GM18498 (cell line): ENCODE measurements around the gene SH3RF3.

Experiments used
- ATAC-seq: cut with Tn5 transposase; IDR thresholded peaks from one replicate; pipeline ENCODE4 v1.9.1; 2021; ENCODE audit warnings: mild to moderate bottlenecking, moderate library complexity; ENCODE audit not compliant: unreplicated experiment

Gene SH3RF3

DNA sequence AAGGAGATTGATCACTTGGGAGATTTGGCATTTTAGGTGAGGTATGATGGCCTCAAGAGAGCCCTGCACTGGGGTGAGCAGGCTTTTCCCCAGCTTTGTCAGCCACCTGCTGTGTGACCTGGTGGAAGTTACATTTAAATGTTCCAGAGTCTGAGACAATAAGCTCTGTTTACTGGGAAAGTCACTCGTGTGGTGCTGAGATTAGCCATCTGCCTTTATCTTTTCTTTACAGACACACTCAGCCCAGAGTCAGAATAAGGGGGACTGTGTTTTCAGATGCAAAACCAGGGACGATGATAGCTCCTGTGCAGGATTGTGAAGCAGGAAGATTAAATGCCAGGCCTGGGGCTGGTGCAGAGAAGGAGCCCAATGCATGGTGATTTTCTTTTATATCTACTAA, 47.9 kb downstream of the SH3RF3 start:
- ATAC-seq: no peak

DNA sequence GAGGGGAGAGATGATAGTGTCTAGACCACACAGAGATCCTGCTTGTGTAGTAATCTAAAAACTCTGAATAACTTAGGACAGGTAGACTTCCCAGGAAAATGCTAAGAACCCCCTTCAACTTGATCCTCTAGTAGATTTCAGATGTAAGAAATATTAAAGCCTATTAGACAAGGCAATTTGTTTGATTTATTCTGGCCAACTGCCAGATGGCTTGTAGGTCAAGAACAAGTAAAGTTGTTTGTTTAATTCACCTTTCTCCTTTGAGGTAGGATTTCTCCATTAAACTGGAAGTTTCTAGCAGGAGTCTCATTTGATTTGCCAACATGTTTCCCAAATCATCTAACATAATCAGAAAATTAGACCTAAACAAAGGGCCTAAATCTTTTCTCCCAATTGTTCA, 48.6 kb downstream of the SH3RF3 start:
- no peak for ATAC-seq

DNA sequence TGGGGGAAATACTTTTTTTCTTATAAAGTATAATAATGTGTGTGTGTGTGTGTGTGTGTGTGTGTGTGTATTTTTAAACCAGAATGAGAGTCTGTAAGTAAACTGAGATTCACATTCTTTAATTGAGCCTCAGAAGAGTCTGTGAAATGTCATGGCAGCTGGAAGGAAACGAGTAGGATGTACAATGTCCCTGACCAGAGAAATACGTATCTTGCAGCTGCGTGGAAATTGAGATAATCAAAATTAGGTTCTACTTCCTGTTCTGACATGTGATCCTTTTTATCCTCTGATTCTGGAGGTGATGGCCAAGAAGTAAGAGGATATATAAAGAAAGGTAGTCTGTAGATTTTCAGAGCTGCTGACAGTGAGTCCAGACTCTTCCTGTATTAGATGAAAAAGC, 50.0 kb downstream of the SH3RF3 start:
- no peak for ATAC-seq

GRCh38 chr2:109180786-109181185, 51.8 kb downstream of the SH3RF3 start:
- ATAC-seq: no peak

DNA sequence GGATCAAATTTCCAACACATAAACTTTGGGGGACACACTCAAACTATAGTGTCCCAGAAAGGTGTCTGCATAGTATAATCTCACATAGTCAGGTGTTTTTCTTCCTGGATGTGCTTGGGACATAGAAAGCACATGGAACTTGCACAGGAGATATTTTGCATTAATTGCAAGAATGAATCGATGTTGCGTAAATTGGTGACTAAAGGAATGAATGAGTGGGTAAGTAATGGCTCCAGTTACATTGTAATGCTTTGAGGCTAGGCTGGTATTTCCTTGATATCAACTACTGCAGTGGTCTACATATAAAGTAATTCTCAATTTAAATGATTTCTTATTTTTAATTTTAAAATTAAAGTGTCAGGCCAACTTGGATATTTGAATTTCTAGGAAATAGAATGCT, 53.4 kb downstream of the SH3RF3 start:
- no peak for ATAC-seq

DNA sequence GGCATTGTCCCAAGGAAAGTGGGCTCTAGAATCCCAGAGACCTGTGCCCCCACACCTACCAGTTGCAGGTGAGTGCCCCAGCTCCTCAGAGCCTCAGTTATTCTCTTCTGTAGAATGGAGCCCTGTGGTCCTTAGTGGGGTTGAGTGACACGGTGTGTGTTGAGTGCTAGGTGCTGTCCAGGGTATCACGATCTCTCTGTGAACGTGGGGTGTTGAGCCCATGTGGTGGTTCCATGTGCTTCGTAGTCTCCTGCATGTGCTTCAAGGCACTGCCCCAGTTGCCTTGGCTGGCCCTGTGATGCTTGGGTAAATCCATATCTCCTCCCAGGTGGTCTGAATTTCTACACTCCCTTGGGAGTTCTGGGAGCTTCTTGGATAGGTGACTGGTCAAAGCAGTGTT, 54.9 kb downstream of the SH3RF3 start:
- ATAC-seq: no peak

DNA sequence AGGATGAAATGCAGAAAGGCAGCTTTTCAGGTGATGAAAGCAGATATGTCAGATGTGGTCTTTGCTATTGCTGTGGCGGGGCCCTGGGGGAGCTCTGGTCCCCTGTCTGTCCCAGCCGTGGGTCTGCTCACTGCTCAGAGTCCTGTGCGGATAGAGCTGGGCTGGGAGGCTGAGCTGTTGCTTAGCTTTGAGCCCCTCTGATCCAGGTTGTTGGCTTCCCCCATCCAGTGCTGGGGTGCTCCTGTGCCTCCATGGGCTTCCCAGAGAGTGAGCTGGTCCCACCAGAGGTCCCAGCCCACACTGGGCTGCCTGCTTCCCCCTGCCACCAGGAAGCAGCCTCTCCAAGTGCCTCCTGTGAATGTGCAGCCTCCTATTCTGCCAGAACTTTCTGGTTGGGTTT, 55.4 kb downstream of the SH3RF3 start:
- no peak for ATAC-seq

DNA sequence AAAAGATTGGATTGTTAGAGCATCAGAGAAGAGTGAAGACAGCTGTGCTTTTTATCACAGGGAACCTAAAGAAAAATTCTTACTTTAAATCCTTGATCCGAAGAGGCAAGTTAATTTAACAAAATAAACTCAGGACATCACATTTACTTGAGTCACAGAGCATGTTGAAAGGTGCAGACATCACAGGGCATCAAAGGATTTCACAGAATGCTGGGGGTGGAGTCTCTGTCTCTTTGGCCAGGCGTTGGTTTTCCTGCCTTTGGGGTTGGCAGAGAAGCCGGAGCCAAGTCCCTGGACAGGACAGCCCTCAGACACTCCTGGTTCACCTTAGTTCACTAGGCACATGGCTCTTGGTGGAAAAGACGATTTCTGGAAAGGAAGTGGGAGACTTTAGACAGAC, 56.3 kb downstream of the SH3RF3 start:
- ATAC-seq: no peak

DNA sequence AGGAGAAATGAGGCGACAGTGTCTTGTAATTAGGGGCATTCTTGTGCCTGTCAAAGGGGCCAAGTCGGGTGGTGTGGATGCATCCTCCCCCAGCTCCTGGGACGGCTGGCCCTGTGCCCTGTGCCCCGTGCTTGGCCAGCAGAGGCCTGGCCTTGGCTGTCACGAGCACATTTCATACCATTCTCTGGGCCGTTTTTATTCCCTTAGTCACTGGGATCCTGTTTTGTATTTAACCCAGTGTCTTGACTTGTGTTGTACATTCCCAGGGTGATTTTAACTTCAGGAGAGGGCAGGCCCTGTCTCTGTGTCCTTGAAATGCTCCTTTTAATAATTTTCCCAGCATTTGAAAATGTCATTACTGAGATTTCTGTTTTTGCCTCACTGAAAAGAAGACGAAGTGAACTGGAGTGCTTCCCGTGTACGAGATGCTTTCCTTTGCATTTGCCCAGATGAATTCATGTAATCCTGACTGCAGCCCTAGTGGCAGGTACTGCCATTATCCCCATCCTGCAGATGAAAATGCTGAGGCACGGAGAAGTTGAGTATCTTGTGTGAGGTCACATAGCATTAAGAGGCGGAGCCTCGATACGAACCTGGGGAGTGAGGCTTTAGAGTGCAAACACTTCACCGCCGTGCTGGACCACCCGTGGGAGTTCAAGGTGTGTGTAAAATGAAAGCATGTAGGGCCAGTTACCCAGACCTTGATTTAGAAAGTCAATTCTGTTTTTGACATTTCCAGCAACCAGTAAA, 57.0 kb downstream of the SH3RF3 start:
- ATAC-seq: no peak

DNA sequence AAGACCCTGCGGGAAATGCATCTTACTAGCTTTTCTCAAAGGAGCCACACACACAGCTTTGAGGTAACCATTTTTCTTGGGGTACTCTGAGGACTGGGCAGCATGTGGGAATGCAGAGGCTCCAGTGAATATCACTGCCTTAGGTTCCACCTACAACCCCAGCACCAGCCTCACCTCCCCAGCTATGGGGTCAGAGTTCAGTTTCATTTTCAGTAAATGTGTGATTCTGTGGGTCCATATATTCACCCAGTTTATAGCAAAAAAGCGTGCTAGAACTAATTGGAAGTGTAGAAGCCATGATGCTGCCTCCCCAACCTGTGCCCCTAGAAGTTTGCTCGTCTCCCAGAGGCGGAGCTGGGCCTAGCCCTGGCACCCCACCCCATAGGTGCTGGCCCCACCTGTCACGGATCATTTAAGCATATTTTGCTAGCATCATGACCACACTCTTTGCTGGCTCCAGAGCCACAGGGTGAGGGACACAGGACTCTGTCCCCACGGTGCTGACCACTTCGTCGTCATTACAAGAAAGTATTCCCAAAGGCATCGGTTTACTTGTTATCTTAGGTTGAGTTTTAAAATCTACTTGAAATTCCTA, 57.7 kb downstream of the SH3RF3 start:
- no peak for ATAC-seq

DNA sequence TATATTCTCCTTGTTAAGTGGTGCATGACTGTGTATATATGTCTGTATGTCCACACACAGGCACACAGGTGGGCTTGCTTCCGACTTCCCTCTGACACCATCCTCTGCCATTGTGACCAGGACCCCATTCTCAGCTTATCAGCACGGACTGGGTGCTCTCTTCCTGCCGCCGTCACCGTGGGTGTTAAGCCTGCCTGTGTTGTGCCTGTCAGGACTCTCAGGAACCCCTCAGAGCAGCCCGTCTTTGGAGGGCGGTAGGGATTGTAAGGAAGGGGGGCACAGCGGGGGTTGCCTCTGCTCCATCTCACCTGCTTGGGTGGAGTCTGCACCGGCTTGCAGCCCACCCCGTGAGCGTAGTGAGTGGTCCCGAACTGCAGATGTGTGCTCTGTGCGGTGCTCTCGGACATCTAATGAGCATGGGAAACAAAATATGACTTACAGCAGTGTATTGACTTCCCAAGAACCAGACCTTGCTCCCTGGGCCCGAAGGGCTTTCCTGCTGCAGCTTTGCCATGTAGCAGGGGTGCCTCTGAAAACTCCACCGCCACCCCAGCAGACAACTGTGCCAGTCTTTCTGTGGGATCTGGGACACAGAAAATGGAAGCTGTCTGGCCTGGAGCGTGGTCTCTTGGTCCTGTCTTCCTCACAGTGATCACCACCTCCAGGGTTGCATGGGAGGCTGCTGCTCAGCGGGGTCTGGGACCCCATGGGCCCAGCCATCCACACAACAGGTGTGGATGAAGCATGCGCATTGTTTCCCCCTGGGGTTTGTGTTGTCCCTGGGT, 58.9 kb downstream of the SH3RF3 start:
- no peak for ATAC-seq

DNA sequence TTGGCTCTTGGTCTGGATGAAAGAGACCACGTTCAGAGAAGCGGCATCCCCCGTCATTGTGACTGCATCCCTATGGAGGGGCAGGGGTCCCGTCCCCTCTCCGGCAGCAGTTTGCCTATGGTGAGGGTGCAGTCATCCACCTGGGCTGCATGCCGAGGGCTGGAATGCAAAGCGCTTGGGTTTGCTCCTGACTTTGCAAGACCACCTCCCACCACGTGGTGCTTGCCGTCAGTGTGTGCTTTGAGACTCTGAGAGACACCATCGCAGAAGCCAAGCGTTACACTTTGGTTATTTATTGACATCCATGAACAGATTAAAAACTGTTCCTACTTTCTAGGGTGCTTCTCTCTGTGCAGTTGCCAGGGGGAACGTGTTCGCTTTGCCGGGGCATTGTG, 59.5 kb downstream of the SH3RF3 start:
- no peak for ATAC-seq

DNA sequence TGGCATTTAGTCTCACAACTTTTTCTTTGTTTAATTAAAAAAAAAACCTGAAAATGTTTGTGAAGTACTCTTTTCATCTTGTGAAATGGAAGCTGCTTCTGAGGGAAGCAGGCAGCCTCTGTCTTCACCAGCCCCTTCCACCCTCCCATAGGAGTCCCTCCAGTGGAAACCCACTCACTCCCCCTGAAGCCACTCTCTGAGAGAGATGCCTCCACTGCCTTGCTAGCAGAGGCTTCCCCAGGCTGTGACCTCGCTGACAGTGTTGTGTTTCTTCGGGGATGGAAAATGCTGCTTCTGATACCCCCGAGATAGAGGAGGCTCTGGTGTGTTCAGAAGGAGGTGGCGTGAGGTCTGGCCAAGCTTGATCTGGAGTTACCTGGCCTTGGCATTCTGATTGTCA, 59.9 kb downstream of the SH3RF3 start:
- ATAC-seq: no peak

GRCh38 chr2:109189751-109190150, 60.7 kb downstream of the SH3RF3 start:
- no peak for ATAC-seq

DNA sequence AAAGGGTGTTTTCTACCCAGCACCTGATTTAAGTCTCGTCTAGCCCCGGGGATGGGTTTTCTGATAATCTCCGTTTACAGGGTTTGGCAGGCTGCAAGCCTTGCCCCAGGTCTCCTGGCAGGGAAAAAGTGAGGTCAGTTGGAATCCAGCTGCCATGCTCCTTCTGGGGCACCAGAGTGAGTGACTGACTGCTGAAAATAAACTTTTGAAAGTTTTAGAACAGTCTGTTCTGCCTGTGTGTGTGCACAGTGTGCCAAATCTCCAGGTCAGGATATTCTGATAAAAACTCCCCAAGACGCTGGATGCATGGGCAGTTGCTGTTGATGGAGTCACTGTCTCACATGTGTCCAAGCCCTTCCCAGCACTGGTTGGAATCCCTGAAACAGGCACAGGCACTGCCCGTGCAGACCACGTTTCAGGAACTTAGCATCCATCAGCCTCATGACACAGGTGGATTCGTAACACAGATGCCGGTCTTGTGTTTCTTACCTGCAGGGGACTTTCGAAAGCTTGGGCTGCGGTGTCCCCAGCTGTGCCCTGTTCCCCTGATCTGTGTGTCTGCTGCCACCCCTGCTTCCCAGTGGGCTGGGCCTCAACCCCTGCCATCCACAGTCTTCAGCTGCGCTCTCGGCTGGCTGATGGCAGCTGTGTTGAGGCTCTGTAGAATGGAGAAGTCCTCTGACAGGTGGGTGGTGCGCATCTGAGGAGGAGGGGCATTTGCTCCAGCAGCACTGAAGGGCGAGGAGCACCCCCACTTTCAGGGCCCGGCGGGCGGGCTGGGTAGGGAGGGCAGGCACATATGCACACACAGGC, 65.0 kb downstream of the SH3RF3 start:
- no peak for ATAC-seq

- ATAC-seq: no peak
Measured at GRCh38 chr2:109194620-109194937, 65.6 kb downstream of the SH3RF3 start.

DNA sequence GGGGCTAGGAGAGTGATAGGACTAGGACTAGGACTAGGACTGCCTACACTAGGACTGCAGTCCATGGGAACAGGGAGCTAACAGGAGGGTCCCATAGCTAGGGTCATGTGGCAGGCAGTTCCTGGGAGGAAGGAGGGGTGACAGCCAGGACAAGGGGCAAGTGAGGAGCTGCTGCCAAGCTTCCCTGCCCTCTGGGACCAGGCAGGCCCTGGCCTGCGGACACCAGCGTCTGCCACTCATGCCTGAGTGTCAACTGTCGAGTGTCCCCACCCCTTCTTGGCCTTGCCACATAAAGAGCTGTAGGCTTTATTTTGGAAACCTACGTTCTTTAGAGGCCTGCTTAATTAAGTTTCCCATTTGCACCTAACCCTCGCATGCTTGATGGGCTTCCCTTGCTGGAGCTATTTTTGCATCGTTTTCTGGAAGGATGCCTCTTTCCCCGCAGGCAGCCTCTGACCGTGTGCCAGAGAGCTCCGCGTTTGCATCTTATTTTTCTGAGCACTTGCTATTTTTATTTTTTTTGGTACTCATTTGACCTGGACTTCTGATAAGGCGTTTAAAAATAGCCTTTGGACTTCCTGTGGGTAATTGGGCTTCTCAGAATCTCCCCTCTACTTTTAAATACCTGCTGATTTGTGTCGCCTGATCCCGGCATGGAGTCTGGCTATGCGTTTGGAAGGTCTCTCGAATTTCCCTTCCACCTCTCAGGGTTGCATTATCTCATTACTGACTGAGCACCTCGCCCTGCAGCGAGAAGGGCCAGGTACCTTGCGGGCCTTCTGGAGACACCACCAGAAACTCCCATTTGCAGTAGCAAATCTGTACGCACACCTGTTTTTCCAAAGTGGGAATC, 66.4 kb downstream of the SH3RF3 start:
- ATAC-seq: no peak

GRCh38 chr2:109196081-109196875, 67.3 kb downstream of the SH3RF3 start:
- ATAC-seq: no peak

GRCh38 chr2:109197491-109198418, 68.8 kb downstream of the SH3RF3 start:
- no peak for ATAC-seq
